Iris pigment epithelial cell (primary cell): ENCODE results near the gene PLEKHN1.
A peak's percentile ranks its signal among the peaks of the same experiment; 100 is the strongest.

ENCODE experiments used
- DNase-seq: peaks from one replicate; pipeline ENCODE4 v3.0.0-alpha.2; 2011; ENCODE audit warnings: low read depth

PLEKHN1 gene, protein sequence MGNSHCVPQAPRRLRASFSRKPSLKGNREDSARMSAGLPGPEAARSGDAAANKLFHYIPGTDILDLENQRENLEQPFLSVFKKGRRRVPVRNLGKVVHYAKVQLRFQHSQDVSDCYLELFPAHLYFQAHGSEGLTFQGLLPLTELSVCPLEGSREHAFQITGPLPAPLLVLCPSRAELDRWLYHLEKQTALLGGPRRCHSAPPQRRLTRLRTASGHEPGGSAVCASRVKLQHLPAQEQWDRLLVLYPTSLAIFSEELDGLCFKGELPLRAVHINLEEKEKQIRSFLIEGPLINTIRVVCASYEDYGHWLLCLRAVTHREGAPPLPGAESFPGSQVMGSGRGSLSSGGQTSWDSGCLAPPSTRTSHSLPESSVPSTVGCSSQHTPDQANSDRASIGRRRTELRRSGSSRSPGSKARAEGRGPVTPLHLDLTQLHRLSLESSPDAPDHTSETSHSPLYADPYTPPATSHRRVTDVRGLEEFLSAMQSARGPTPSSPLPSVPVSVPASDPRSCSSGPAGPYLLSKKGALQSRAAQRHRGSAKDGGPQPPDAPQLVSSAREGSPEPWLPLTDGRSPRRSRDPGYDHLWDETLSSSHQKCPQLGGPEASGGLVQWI

GRCh38 chr1:966135-966703 is at the start of gene PLEKHN1:
PLEKHN1 (plus strand) TSS chr1:966482; CDS start chr1:966532, 50 bp downstream.
- peak; percentile 73 for DNase-seq

DNA sequence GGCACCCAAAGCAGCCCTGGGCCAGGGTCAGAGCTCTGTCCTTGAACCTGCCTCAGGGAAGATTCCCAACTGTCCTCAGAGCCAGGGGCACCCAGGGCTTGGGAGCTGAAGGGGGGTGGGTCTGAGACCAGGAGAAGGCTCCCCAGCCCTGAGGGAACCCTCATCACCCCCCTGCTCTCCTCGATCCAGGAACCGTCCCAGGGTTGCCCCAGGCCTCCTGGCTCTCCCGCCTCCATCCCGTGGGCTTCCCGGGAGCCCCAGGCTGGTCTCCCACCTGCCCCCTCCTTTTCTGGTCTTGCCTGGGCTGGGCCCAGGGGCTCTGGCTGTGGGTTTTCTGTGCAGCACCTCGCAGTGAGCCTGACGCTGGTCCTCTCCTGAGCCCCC is 49.2 kb upstream of the PLEKHN1 start:
- no peak for DNase-seq

- DNase-seq, result no peak
Observed at GRCh38 chr1:917466-918091, 48.7 kb upstream of the PLEKHN1 start.

GRCh38 chr1:918353-918752 is 47.9 kb upstream of the PLEKHN1 start:
- no peak for DNase-seq

DNA sequence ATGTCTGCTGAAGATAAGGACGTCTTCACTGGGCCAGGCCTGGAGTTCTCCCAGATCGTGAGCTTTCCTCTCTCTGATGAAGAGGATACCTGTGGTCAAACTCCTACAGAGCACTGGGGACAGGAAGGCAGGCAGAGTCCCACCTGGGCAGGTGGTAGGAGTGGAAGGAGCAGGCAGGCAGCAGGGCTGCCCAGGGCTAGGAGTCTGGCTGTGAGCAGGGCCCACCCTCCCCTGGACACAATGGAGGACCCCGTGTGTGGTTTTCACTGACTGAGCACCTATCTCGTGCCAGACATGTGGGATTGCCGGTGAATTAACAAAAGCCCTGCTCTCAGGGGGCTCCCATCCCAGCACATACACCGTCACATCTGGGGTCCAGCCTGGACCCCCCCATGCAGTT is 47.4 kb upstream of the PLEKHN1 start:
- DNase-seq, result no peak

DNA sequence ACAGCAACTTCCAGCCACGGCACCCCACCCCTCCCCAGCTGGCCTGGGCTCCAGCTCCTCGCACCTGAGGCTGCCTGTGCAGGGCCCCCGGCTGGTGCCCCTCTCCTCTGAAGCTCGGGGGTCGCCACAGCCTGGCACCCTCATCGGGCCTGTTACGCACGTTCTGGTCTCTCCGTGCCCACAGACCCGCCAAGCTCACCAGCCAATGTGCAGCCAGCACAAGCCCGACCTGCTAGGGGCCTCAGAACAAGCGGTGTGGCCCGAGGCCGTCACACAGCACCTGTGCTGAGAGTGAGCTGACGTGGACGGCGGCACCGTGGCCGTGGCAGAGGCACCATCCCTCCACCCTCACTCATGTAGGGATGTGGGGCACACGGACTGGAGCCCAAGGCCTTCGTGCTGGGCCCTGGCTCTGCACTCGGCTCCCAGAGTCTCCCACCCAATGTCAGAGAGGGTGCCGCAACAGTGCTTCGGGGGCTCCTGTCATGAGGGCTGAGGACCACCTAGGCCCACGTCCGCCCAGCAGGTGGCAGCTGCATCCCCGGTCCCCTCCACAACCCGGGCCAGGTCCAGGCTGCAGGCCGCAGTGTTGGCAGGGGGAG is 46.9 kb upstream of the PLEKHN1 start:
- no peak for DNase-seq

DNA sequence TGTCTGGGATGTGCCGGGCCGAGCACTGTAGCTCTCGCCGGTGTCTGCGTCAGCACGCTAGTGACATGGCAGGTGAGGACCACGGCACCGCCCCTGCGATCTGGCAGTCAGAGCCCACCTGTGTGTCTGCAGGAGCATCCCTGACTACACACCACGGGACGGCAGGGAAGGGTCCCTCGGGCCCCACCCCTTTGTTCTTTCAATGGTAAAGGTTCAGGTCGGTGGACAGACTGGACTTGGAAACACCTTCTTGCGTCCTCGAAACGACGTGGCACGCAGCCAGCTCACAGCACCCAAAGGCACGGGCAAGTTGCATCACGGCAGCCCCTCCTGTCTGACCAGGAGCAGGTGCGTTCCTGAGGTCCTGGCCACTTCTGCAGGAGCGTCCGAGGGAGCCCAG is 46.3 kb upstream of the PLEKHN1 start:
- DNase-seq, result no peak

GRCh38 chr1:920521-920920 is 45.8 kb upstream of the PLEKHN1 start:
- DNase-seq, result no peak

DNA sequence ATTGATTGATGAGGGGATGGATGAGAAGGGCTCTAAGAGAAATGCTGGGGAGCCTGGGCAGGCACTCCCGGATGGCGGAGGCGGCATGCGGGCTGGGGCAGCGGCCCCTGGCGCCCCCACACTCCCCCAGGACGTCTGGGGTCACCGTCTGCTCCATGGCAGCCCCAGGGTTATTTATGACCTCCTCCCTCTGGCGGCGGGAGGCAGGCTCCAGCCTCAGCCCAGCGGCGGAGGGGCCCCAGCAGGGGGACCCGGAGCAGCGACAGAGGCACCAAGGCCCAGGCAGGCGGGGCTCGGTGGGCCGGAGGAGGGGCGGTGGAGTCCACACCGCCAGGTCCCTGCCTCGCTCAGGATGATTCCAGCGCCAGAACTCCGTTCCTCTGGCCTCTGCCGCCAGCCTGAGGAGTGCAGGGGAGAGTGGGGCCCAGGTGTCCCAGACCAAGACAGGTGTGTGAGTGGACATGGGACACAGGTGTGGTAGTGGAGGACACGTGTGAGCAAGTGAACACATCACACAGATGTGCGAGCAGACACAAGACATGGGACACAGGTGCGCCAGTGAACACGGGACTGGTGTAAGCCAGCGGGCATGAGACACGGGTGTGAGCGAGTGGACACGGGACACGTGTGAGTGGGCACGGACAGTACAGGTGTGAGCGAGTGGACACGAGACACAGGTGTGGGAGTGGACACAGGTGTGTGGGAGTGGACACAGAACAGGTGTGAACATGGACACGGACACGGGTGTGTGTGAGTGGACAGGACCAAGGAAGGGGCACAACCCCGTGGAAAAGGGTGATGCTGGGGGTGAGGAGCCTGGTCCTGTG is 45.1 kb upstream of the PLEKHN1 start:
- peak; percentile 83 for DNase-seq

DNA sequence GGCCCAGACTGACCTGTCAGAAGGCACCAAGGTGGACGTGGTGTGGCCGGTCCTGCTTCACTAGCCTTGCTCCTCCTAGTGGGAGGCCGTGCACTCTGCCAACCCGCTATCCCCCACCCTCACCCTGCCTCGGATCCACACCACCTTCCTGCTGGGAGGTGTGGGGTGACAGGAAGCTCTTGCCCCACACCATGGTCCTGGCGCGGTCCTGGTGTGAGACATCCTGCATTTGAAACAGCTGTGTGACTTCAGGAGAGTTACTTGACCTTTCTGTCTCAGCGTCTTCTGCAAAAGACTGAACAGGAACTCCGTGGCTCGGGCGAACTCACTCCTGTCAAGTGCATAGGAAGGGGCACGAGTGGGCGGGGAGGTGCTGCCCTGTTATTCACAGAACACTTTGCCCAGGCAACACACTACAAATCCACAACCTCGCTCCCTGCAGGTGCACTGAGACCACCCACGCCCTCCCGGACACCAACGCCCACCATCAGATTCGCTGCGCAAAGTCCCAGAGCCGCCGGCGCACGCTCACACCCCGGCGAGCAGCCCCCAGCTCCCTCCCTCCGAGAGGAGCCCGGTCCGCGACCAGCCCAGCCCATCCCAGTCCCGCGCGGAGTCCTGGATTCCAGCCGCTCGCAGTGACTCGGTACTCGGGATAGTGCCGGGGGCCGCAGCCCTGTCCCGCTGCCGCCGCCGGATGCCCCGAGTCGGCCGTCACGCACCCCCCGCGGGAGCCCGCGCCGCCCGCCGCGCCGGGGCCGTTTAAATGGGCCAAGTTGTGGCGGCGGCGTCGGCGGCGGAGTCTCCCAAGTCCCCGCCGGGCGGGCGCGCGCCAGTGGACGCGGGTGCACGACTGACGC is 42.9 kb upstream of the PLEKHN1 start, which contains the start of gene SAMD11:
Gene SAMD11 (plus strand): TSS at position 793 of the 860 bp plus-strand sequence. CDS start 509 bp downstream, outside the sequence.
- peak; percentile 93 for DNase-seq

- DNase-seq, result no peak
Observed at GRCh38 chr1:923991-924655, 42.2 kb upstream of the PLEKHN1 start.

DNA sequence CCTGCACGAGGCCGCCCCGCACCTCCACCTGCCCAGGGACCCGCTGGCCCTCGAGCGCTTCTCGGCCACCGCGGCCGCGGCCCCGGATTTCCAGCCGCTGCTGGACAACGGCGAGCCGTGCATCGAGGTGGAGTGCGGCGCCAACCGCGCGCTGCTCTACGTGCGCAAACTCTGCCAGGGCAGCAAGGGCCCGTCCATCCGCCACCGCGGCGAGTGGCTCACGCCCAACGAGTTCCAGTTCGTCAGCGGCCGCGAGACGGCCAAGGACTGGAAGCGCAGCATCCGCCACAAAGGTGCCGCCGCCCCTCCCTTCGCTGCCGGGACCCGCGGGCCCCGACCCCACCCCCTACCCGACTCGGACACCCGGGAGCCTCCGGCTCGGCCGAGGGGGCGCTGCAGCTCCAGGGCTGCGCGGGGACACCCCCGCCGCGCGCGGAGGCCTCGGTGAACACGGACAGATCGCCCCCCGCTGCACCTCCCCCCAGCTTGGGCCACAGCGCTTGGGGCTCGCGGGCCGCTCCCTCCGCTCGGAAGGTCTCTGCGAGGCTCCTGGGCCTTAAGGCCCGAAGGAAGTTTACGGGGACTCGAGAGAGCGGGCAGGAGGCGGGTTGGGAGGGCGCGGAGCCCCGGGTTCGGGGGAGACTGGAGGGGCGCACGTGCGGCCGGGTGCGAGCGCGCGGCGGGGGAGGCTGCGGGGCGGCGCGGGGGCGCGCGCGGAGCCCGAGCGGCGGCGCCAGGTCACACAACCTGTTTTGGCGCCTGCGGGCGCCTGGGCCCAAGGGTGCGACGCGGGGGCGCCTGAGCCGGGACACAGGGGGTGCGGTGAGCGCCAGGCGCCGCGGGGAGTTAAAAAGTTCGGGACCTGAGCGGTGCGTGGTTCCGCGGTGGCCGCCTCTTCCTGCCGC is 41.4 kb upstream of the PLEKHN1 start:
- DNase-seq, result peak; percentile 53

DNA sequence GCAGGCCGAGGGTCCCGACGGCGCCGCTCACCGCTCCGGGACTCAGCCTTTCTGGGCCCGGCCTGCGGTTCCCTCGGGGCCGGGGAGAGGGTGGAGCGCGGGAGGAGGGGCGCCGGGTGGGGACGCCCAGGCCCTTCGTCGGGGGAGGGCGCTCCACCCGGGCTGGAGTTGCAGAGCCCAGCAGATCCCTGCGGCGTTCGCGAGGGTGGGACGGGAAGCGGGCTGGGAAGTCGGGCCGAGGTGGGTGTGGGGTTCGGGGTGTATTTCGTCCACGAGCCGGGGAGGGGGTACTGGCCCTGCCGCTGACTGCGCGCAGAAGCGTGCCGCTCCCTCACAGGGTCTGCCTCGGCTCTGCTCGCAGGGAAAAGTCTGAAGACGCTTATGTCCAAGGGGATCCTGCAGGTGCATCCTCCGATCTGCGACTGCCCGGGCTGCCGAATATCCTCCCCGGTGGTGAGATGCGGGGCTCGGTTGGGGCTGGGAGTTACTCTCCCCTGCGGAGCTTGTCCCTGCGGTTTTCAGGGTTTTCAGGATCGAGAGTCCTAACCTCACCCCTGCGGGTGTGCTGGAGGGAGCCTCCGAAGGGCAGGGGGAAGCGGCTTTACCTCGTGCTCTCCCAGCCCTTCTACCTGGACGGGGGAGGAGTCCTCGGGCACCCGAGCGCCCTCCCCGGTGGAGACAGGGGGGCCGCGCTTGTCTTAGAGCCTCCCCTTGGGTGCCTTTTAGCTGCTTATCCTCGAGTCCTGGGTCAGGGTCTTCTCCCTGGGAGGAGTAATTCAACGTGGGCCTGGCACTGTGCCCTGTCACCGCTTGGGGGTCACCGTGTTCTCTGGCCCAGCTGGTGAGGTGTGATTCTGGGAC is 40.5 kb upstream of the PLEKHN1 start:
- no peak for DNase-seq

GRCh38 chr1:927234-927633 is 39.0 kb upstream of the PLEKHN1 start:
- DNase-seq, result no peak

GRCh38 chr1:927748-928147 is 38.5 kb upstream of the PLEKHN1 start:
- no peak for DNase-seq

DNA sequence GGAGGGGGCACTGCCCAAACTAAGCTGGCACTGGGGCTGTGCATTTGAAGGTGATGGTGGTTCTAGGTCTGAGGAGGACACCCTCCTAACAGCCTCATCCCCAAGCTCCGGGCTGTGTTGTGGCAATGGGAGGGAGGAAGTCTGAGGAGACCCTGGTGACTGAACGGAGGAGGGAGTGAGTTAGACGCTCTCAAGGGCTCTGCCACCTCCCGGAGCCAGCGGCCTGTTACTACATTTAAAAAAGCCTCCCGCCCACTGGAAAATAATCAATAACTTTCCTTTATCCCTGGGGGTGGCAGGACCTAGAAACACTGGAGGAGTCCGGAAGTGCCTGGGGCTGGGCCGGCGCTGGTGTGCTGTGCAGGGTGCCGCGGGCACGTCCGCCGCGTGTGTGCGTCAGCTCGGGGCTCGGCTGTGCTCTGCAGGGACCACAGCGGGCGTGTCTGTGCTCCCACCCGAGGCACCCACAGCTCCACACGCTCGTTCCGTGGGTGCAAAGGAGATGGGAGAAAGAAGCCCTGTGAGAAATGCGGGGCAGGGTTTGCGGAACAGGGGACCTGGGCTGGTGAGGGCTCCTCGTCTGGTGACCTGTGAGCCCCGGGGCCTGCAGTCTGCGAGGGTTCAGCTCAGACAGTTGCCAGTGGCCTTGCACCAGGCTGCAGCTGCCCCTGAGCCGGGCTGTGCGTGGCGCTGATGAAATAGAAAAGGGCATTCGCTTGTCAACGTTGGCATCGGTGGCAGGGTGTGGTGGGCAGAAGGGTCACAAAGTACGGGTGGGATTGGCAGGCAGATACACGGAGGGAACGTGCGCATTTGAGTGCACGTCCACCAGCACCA is 37.2 kb upstream of the PLEKHN1 start:
- no peak for DNase-seq
